HepG2 (cell line): Measurements from ENCODE around the gene MED13L. TPM values are rescaled to one million over a fixed set of nuclear protein-coding genes. Genes with fewer than 3 reads are reported as not detected.

ENCODE experiments used
- ATAC-seq: fragments of 200-7000 bp; cut with Tn5 transposase; 3 replicates; pipeline ENCODE4 v1.9.1; 2020; ENCODE audit warnings: mild to moderate bottlenecking, moderate library complexity
- BruUV-seq: library from RNA; stranded (reverse); fragments of 400-500 nt; replicated peaks from 2 replicates; lab custom pipeline; 2021; lab: Mats Ljungman, UMichigan
- CTCF ChIA-PET: fragments of 300-600 bp; formaldehyde crosslinking; extraction: SDS; loops from one replicate; lab custom pipeline; 2021; ENCODE audit warnings: low total read pairs, inconsistent platforms, low intra/inter-chr PET ratio; lab: Yijun Ruan, JAX
- POLR2A ChIA-PET: fragments of 350-600 bp; sonication (Branson Sonifier 250); formaldehyde crosslinking; loops from one replicate; lab custom pipeline; 2020; ENCODE audit warnings: antibody characterized with exemption, inconsistent platforms; lab: Yijun Ruan, JAX
- DNase-seq: peaks from one replicate; pipeline ENCODE4 v3.0.0-alpha.2; 2015; ENCODE audit warnings: low spot score
- FAIRE-seq: peaks from 3 replicates; lab custom pipeline; 2011; peaks lifted over from hg19 to GRCh38; lab: Jason Lieb, UNC
- H2AFZ ChIP-seq: one replicate; pipeline ENCODE4 v1.6.1; 2011; ENCODE audit warnings: low read length, inconsistent platforms
- H3K27ac ChIP-seq: fragments of 300-600 bp; 3 replicates; pipeline ENCODE4 v1.8.0; 2011; ENCODE audit warnings: mixed run types, mild to moderate bottlenecking, mixed read lengths, low read length, inconsistent platforms; ENCODE audit not compliant: insufficient read depth; ENCODE audit errors: extremely low read length
- H3K27me3 ChIP-seq, 2 experiments: fragments of 200-600 bp in 1 of 2; 2 replicates in 1 of 2; 3 replicates in 1 of 2; pipeline versions ENCODE4 v1.6.0 to v1.8.0; 2011; ENCODE audit warnings: low read length in 2 of 2, mild to moderate bottlenecking in 2 of 2, moderate library complexity in 2 of 2, inconsistent platforms in 1 of 2; ENCODE audit not compliant: insufficient read depth in 2 of 2, control insufficient read depth in 1 of 2
- H3K36me3 ChIP-seq, 2 experiments: fragments of 200-600 bp in 1 of 2; replicated peaks in 1 of 2; 2 replicates in 1 of 2; 3 replicates in 1 of 2; pipeline versions ENCODE4 v1.5.1 to v1.8.0; 2011; ENCODE audit warnings: low read length in 2 of 2, inconsistent platforms in 1 of 2; ENCODE audit not compliant: insufficient read depth in 2 of 2, control insufficient read depth in 1 of 2
- H3K4me1 ChIP-seq: 2 replicates; pipeline ENCODE4 v1.5.1; 2012; ENCODE audit warnings: low read length, inconsistent platforms; ENCODE audit not compliant: insufficient read depth
- H3K4me2 ChIP-seq: 2 replicates; pipeline ENCODE4 v1.6.0; 2011; ENCODE audit warnings: low read depth, low read length, inconsistent platforms
- H3K4me3 ChIP-seq, 3 experiments: fragments of 200-600 bp in 1 of 3; sonication (generic), shearing (Covaris generic) in 1 of 3; replicated peaks in 1 of 3; 2 replicates each; pipeline ENCODE4 v1.5.1; 2011 to 2016; ENCODE audit warnings: low read length in 3 of 3, inconsistent platforms in 2 of 3, low read depth in 2 of 3, mild to moderate bottlenecking in 2 of 3, control low read depth in 1 of 3, mixed read lengths in 1 of 3; ENCODE audit not compliant: insufficient read depth in 1 of 3
- H3K79me2 ChIP-seq: one replicate; pipeline ENCODE4 v1.6.1; 2011; ENCODE audit warnings: low read length, inconsistent platforms; ENCODE audit not compliant: insufficient read depth
- H3K9ac ChIP-seq: 2 replicates; pipeline ENCODE4 v1.6.0; 2011; ENCODE audit warnings: mild to moderate bottlenecking, low read depth, low read length, inconsistent platforms; ENCODE audit not compliant: insufficient read depth
- H3K9me3 ChIP-seq: 2 replicates; pipeline ENCODE4 v1.5.1; 2012; ENCODE audit warnings: mild to moderate bottlenecking, low read length
- H4K20me1 ChIP-seq: 2 replicates; pipeline ENCODE4 v1.6.0; 2011; ENCODE audit warnings: inconsistent platforms, mild to moderate bottlenecking, low read length, moderate library complexity; ENCODE audit not compliant: insufficient read depth
- BRF2 ChIP-seq: sonication (generic); formaldehyde crosslinking; IDR thresholded peaks from 2 replicates; pipeline ENCODE4 v1.8.1; 2022; ENCODE audit warnings: mild to moderate bottlenecking, missing genetic modification reagents
- FLYWCH1 ChIP-seq: sonication (generic); formaldehyde crosslinking; IDR thresholded peaks from 2 replicates; pipeline ENCODE4 v1.8.1; 2023; ENCODE audit warnings: mild to moderate bottlenecking, missing genetic modification reagents
- GATAD2A ChIP-seq: IDR thresholded peaks from 2 replicates; pipeline ENCODE4 v1.6.1; 2016
- HNF1B ChIP-seq: sonication (generic); formaldehyde crosslinking; IDR thresholded peaks from 2 replicates; pipeline ENCODE4 v1.5.1; 2020; ENCODE audit warnings: mild to moderate bottlenecking, moderate library complexity, missing genetic modification reagents
- MTA3 ChIP-seq: sonication (generic); formaldehyde crosslinking; IDR thresholded peaks from 2 replicates; pipeline ENCODE4 v1.4.0; 2020; ENCODE audit warnings: missing genetic modification reagents
- NR2F1 ChIP-seq, 2 experiments: fragments of 450-650 bp in 1 of 2; formaldehyde crosslinking in 1 of 2; IDR thresholded peaks; 2 replicates each; pipeline versions ENCODE4 v1.5.0 to v1.6.1; 2016 to 2020; ENCODE audit warnings: mild to moderate bottlenecking in 1 of 2, missing compliant biosample characterization in 1 of 2, missing genetic modification reagents in 1 of 2, moderate library complexity in 1 of 2
- POLR2AphosphoS2 ChIP-seq: IDR thresholded peaks from 2 replicates; pipeline ENCODE4 v1.6.1; 2011; ENCODE audit warnings: low read depth, low read length, improper control_type of control experiment
- REPIN1 ChIP-seq: sonication (generic); formaldehyde crosslinking; IDR thresholded peaks from 2 replicates; pipeline ENCODE4 v1.8.0; 2022; ENCODE audit warnings: missing genetic modification reagents, low read depth, mild to moderate bottlenecking, borderline replicate concordance
- STAT6 ChIP-seq: sonication (generic); formaldehyde crosslinking; IDR thresholded peaks from 2 replicates; pipeline ENCODE4 v1.4.0; 2020; ENCODE audit warnings: missing genetic modification reagents, mild to moderate bottlenecking, borderline replicate concordance
- TAF15 ChIP-seq: fragments of 200-400 bp; formaldehyde crosslinking; IDR thresholded peaks from one replicate; pipeline ENCODE4 v1.6.1; 2018; ENCODE audit warnings: mild to moderate bottlenecking, low read depth, low read length; ENCODE audit not compliant: poor library complexity, severe bottlenecking
- TBX2 ChIP-seq: sonication (generic); formaldehyde crosslinking; IDR thresholded peaks from 2 replicates; pipeline ENCODE4 v1.5.0; 2020; ENCODE audit warnings: missing genetic modification reagents, mild to moderate bottlenecking, borderline replicate concordance
- TMF1 ChIP-seq: sonication (generic); formaldehyde crosslinking; IDR thresholded peaks from 2 replicates; pipeline ENCODE4 v1.8.1; 2022; ENCODE audit warnings: low read depth, missing genetic modification reagents
- ZNF260 ChIP-seq: sonication (generic); formaldehyde crosslinking; IDR thresholded peaks from 2 replicates; pipeline ENCODE4 v1.4.0; 2020; ENCODE audit warnings: missing genetic modification reagents, low read depth, mild to moderate bottlenecking, borderline replicate concordance
- ZNF432 ChIP-seq: sonication (generic); formaldehyde crosslinking; IDR thresholded peaks from 2 replicates; pipeline ENCODE4 v1.5.0; 2020; ENCODE audit warnings: missing genetic modification reagents, mild to moderate bottlenecking, borderline replicate concordance
- ZNF562 ChIP-seq: sonication (generic); formaldehyde crosslinking; IDR thresholded peaks from 2 replicates; pipeline ENCODE4 v1.8.0; 2022; ENCODE audit warnings: missing genetic modification reagents, borderline replicate concordance
- ZNF672 ChIP-seq: sonication (generic); formaldehyde crosslinking; IDR thresholded peaks from 2 replicates; pipeline ENCODE4 v1.8.1; 2022; ENCODE audit warnings: missing genetic modification reagents
- WGBS: methylation state at CpG from one replicate; pipeline ENCODE4 v1.1.6; 2017; ENCODE audit warnings: low lambda C conversion rate; 5-methylcytosine and 5-hydroxymethylcytosine counted together
- in situ Hi-C: cut with HindIII; loops from 2 replicates; pipeline ENCODE4 v1.10.0; 2017; ENCODE audit warnings: low pct_unique_long_range_greater_than_20kb; ENCODE audit not compliant: extremely low pct_ligation_motif_present
- intact Hi-C: fragments of 100-400 bp; cut with micrococcal nuclease; formaldehyde crosslinking; loops from one replicate; pipeline ENCODE4 v1.10.0; 2022; ENCODE audit not compliant: unreplicated experiment
- polyA plus RNA-seq, 8 experiments: library from polyadenylated mRNA; depleted of rRNA in 3 of 8; stranded (reverse) in 7 of 8; unstranded in 1 of 8; fragments of >200 nt; fragmentation: Illumina TruSeq in 4 of 8; extraction: Trizol in 4 of 8; gene quantifications; 2 replicates each; pipeline versions ENCODE4 v1.2.1 to v1.2.3, GENCODE V29; 2011 to 2016; ENCODE audit warnings: low read depth in 4 of 8, missing spikeins in 1 of 8, mixed read lengths in 1 of 8; ENCODE audit not compliant: insufficient read depth in 1 of 8
- total RNA-seq, 5 experiments: library from RNA; depleted of rRNA; stranded (reverse); fragments of >200 nt; fragmentation: Illumina TruSeq; extraction: Trizol; gene quantifications; 2 replicates each; pipeline ENCODE4 v1.2.3, GENCODE V29; 2016; ENCODE audit warnings: low read depth in 1 of 5

Gene MED13L
- total and polyA plus RNA-seq, 2 of the 13 experiments (the other 11 are each of a cell fraction or from before 2014, with no cell fraction given): 24.8 to 38.9 TPM

GRCh38 chr12:116137318-116137717 is 140.2 kb downstream of the MED13L start:
- H3K36me3 ChIP-seq: no peaks in the 10 kb centered on the region

More at GRCh38 chr12:116137318-116137717, 140.2 kb downstream of the MED13L start:
- Histone ChIP-seq H3K4me1 (peaks cover 40% of the 10 kb centered on the region), H3K4me2 (no peak overlapping the region), H3K27me3 (no peaks in the 10 kb centered on the region), H3K4me3 (no peak overlapping the region), H3K79me2 (peaks cover 41% of the 10 kb centered on the region)
- TF ChIP-seq BRF2: no peak
- no peak for TF ChIP-seq NR2F1 (CRISPR knock-in tag; IDR thresholded peaks at IDR 0.05)
- no peak for TF ChIP-seq POLR2AphosphoS2
- no peak for TF ChIP-seq ZNF432 (CRISPR knock-in tag)
- TF ChIP-seq TBX2 (CRISPR knock-in tag): no peak
- TF ChIP-seq ZNF260: no peak
- no peak for TF ChIP-seq STAT6
- no peak for TF ChIP-seq FLYWCH1 (CRISPR knock-in tag)
- TF ChIP-seq TMF1 (CRISPR knock-in tag): no peak
- TF ChIP-seq REPIN1 (CRISPR knock-in tag): no peak
- TF ChIP-seq HNF1B (CRISPR knock-in tag): no peak
- TF ChIP-seq TAF15: no peak
- TF ChIP-seq MTA3: no peak
- no peak for TF ChIP-seq ZNF562 (CRISPR knock-in tag)
- no peak for TF ChIP-seq GATAD2A (CRISPR knock-in tag)
- TF ChIP-seq ZNF672: no peak
- TF ChIP-seq, all 625 proteins: peak for 0
- DNase-seq (no peak), ATAC-seq (no peak), FAIRE-seq (no peak)
- ChIA-PET POLR2A (no interaction called here), CTCF (no interaction called here)
- intact Hi-C loops (no loop called here), in situ Hi-C loops (no loop called here)
- Histone ChIP-seq H4K20me1 (peaks cover 5% of the 10 kb centered on the region; the same call in 1 of the 2 replicates), H2AFZ (no peak overlapping the region), H3K9me3 (no peaks in the 10 kb centered on the region), H3K27ac (no peak overlapping the region), H3K9ac (no peak overlapping the region)
- 100% methylated on average over 1 of the region's 2 CpGs for WGBS
- BruUV-seq: no TSS peak
